ENCODE results near the gene GLRX.

DNA sequence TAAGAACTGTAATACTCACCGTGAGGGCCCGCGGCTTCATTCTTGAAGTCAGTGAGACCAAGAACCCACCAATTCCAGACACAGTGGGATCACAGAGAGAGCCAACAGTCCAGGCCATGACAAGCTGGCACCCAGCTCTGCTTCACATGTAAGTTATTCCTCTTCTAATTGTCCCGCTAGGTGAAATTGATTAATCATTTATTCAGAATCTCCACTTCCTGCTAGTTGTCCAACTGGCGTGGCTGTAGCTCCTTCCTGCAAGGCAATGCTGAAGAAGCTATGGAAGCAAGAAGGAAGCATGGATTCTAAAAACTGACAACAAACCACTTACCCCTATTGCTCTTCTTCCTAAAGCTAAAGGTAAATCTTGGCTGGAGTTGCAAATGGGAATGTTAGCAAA is 30.0 kb upstream of the GLRX start:
- TF ChIP-seq CTCF (IDR thresholded peaks at IDR 0.05) (no peak), RFX5 (IDR thresholded peaks at IDR 0.05) (no peak), SMC3 (IDR thresholded peaks at IDR 0.05) (no peak), CHD2 (IDR thresholded peaks at IDR 0.05; ENCODE audit: low read length, partially characterized antibody) (no peak), MYC (IDR thresholded peaks at IDR 0.05; ENCODE audit: borderline replicate concordance, low read length) (no peak), GATA3 (IDR thresholded peaks at IDR 0.05; ENCODE audit: borderline replicate concordance) (no peak), HOXA7 (CRISPR knock-in tag; IDR thresholded peaks at IDR 0.05) (no peak), TP53 (CRISPR knock-in tag; IDR thresholded peaks at IDR 0.05) (no peak), TFCP2L1 (CRISPR knock-in tag; IDR thresholded peaks at IDR 0.05) (no peak)
- TF ChIP-seq, protein P1, sequence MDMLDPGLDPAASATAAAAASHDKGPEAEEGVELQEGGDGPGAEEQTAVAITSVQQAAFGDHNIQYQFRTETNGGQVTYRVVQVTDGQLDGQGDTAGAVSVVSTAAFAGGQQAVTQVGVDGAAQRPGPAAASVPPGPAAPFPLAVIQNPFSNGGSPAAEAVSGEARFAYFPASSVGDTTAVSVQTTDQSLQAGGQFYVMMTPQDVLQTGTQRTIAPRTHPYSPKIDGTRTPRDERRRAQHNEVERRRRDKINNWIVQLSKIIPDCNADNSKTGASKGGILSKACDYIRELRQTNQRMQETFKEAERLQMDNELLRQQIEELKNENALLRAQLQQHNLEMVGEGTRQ (IDR thresholded peaks at IDR 0.05) = no peak
- TF ChIP-seq, protein P2, sequence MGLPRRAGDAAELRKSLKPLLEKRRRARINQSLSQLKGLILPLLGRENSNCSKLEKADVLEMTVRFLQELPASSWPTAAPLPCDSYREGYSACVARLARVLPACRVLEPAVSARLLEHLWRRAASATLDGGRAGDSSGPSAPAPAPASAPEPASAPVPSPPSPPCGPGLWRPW (IDR thresholded peaks at IDR 0.05) = no peak

Data from A549 (cell line).